ENCODE measurements around the gene SCUBE2.

GRCh38 chr11:8988329-8989234, 102.8 kb downstream of the SCUBE2 start:
- TF ChIP-seq CTCF (IDR thresholded peaks at IDR 0.05) (no peak), POLR2A (IDR thresholded peaks at IDR 0.05) (no peak), POLR2AphosphoS5 (IDR thresholded peaks at IDR 0.05) (no peak), EP300 (IDR thresholded peaks at IDR 0.05) (no peak)
